Iris pigment epithelial cell (primary cell): Measurements from ENCODE around the gene TP53AIP1.

ENCODE experiments used
- DNase-seq: peaks from one replicate; pipeline ENCODE4 v3.0.0-alpha.2; 2011; ENCODE audit warnings: low read depth

TP53AIP1 gene

GRCh38 chr11:128942817-128943427 lies at the start of gene TP53AIP1:
Gene TP53AIP1, minus strand, starts transcription at chr11:128942871. Its CDS starts 5,053 bp downstream, at chr11:128937818.
- no peak for DNase-seq

GRCh38 chr11:128988242-128988970 lies 45.7 kb upstream of the TP53AIP1 start:
- DNase-seq: no peak

- no peak for DNase-seq
Measured at GRCh38 chr11:128985880-128986279, 43.2 kb upstream of the TP53AIP1 start.

- no peak for DNase-seq
Measured at GRCh38 chr11:128983023-128983422, 40.4 kb upstream of the TP53AIP1 start.

GRCh38 chr11:128981254-128981653 lies 38.6 kb upstream of the TP53AIP1 start:
- no peak for DNase-seq

GRCh38 chr11:128970598-128971190 lies 28.0 kb upstream of the TP53AIP1 start:
- DNase-seq: no peak

GRCh38 chr11:128968916-128969315 lies 26.2 kb upstream of the TP53AIP1 start:
- DNase-seq: no peak

GRCh38 chr11:128967578-128967977 lies 24.9 kb upstream of the TP53AIP1 start:
- DNase-seq: no peak

GRCh38 chr11:128965485-128965884 lies 22.8 kb upstream of the TP53AIP1 start:
- peak; percentile 28 for DNase-seq

- DNase-seq: no peak
Measured at GRCh38 chr11:128964463-128964930, 21.8 kb upstream of the TP53AIP1 start.

- DNase-seq: no peak
Measured at GRCh38 chr11:128963744-128964325, 21.2 kb upstream of the TP53AIP1 start.

GRCh38 chr11:128962896-128963295 lies 20.2 kb upstream of the TP53AIP1 start:
- no peak for DNase-seq

- no peak for DNase-seq
Measured at GRCh38 chr11:128961645-128962044, 19.0 kb upstream of the TP53AIP1 start.

GRCh38 chr11:128957202-128957482 lies 14.5 kb upstream of the TP53AIP1 start:
- DNase-seq: no peak

- peak; percentile 65 for DNase-seq
Measured at GRCh38 chr11:128956401-128957201, 13.9 kb upstream of the TP53AIP1 start.

- no peak for DNase-seq
Measured at GRCh38 chr11:128955636-128956035, 13.0 kb upstream of the TP53AIP1 start.

- no peak for DNase-seq
Measured at GRCh38 chr11:128953151-128953550, 10.5 kb upstream of the TP53AIP1 start.

- DNase-seq: peak; percentile 28
Measured at GRCh38 chr11:128949791-128950454, 7.3 kb upstream of the TP53AIP1 start.

GRCh38 chr11:128948583-128948982 lies 5.9 kb upstream of the TP53AIP1 start:
- DNase-seq: no peak

GRCh38 chr11:128947773-128948172 lies 5.1 kb upstream of the TP53AIP1 start:
- no peak for DNase-seq

- no peak for DNase-seq
Measured at GRCh38 chr11:128946648-128947047, 4.0 kb upstream of the TP53AIP1 start.
